Dermis microvascular lymphatic vessel endothelial cell (primary cell): Measurements from ENCODE around the gene RASL12. TPM values are rescaled to one million over a fixed set of nuclear protein-coding genes. Genes with fewer than 3 reads are reported as not detected.
"Not testable (repeated sequence)": the region's sequence is repeated elsewhere in the genome, so short reads cannot be mapped to it uniquely, and the experiment has no call there.

Source experiments
- DNase-seq, 2 donors: peaks; one replicate each; pipeline versions ENCODE4 v3.0.0 to v3.0.0-alpha.2; 2010; ENCODE audit warnings: low read depth in 2 of 2
- total RNA-seq: library from RNA; depleted of rRNA; stranded (reverse); fragments of >200 nt; gene quantifications from 2 replicates; pipeline ENCODE4 v1.2.1, GENCODE V29; 2014

Gene RASL12, protein sequence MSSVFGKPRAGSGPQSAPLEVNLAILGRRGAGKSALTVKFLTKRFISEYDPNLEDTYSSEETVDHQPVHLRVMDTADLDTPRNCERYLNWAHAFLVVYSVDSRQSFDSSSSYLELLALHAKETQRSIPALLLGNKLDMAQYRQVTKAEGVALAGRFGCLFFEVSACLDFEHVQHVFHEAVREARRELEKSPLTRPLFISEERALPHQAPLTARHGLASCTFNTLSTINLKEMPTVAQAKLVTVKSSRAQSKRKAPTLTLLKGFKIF
- total RNA-seq: not detected in 2 replicates

DNA sequence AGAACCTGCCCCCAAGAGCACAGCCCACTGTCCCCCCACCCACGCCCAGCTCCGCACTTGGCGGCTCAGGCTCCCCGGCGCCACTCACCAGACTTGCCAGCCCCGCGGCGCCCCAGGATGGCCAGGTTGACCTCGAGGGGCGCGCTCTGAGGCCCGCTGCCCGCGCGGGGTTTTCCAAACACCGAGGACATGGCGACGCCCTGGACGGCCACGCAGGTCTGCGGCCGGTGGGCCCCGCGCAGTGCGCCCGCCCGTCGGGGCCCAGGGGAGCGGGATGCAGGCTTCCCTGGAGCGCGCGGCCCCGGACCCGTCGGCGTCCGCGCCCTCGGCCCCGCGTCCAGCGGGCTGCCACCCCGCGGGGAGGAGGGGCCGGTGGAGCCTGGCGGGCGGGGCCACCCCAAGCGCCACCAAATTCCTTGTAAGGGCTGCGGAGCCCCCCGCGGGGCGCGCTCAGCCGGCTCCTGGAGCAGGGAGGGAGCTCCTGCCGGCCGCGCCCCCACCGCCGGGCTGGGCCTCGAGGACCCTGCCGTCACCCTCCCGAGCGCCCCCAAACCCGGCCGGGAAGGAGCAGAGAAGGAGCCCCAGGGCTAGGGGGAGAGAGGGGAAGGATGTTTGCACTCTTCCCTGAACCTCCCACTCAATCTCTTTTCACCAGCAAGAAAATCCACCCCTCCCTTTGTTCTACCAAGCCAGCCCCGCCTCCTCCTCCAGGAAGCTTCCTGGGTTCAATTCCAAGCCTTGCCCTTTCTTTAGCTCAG lies at the start of gene RASL12:
Gene RASL12, minus strand, starts transcription at position 347 of the 758 bp plus-strand sequence. Its CDS starts 156 bp downstream, at position 191.
- DNase-seq: no peak

DNA sequence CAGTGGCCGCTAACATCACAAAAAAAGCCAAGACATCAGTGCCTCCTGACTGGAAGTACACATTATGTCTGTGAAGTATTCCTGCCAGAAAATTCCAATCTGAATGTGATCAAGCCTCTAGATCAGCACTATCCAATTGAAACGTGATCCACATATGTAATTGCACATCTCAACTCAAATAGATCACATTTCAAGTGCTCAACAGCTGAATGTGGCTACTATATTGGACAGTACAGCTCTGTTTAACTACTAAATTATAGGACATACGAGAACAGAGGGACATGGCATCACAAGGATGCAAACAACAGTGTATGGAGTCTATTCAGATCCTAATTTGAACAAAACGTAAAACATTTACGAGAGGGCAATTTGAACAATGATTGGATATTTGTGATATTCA lies 47.8 kb upstream of the RASL12 start:
- no peak for DNase-seq

DNA sequence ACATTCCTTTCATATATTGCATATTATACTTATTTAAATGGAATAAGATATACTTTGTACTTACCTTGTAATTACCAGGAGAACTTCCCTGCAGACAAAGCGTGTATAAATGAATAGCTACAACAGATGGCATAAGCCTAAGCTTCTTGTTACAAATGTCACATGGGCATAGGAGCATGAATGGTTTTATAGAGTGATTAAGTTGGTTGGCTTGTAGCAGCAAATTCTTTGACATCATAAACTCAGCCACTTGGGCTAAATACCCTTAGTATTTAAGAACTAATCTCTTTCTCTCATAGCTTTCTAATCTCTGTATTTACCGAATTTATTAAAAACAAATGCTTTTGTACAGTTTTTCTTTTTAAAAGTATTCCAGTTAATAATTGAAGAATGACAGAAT lies 47.3 kb upstream of the RASL12 start, which contains the start of gene UBAP1L:
Gene UBAP1L, minus strand, starts transcription at position 115 of the 400 bp plus-strand sequence. CDS start 8,985 bp downstream, outside the sequence.
- no peak for DNase-seq

DNA sequence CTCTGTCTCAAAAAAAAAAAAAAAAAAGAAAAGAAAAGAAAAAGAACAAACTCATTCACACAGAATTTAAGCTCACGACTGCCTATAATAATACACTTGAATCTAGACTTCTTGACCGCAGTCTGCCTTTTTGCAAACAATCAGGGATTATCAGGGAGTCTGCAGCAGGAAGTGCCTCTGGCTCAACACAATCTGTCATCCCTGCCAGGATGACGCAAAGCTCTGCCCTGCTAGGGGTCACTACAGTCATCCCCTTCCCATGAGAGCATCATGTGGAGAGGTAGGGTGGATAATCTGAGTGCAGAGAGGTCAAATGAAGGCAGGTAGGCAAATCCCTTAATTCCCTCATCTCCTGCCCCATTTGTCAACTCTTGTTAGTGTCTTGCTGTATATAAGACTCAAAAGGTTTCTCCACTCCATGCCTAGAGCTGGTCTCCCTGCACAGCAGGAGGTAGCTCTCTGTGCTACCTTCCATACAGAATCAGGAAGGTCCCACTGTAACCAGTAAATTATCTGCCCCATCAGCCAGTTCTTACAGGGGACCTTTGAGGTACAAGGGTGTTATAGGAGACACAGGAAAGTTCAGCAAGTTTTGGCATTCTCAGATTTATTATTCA lies 43.0 kb upstream of the RASL12 start:
- peak; percentile 90 to 94 for DNase-seq

DNA sequence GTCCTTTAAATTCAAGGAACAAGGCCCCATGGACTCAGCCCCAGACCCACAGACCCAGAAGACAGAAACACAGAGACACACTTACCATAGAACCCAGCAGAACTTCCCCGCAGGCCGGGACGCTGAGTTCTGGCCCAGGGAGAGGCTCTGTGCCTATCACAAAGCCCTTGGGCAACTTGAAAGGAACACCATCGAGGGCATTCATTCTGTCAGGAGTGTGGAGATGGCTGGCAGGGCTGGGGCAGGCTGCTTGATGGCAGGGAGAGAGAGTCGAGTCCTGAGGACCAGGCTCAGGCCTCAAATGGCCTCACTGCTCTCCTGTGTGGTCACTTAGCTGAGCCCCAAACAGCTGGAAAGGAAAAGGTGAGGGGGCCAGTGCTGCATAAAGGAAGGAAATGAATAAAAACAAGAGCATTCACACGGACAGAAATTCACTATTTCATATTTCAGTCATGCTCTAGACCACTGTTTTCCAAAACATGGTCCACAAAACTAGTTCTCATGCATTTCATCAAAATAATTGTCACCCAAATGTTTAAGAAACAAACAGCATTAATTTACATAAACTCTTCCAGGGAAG lies 38.3 kb upstream of the RASL12 start:
- peak; percentile 64 to 78 for DNase-seq

DNA sequence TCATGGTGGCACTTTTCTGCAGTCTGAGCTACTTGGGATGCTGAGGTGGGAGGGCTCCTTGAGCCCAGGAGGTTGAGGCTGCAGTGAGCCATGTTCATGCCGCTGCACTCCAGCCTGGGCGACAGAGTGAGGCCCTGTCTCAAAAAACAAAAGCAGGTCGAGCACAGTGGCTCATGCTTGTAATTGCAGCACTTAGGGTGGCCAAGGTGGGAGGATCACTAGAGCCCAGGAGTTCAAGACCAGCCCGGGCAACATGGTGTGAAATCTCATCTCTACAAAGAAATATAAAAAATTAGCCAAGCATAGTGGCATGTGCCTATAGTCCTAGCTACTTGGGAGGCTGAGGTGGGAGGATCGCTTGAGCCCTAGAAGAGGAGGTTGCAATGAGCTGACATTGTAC lies 37.2 kb upstream of the RASL12 start:
- no peak for DNase-seq

DNA sequence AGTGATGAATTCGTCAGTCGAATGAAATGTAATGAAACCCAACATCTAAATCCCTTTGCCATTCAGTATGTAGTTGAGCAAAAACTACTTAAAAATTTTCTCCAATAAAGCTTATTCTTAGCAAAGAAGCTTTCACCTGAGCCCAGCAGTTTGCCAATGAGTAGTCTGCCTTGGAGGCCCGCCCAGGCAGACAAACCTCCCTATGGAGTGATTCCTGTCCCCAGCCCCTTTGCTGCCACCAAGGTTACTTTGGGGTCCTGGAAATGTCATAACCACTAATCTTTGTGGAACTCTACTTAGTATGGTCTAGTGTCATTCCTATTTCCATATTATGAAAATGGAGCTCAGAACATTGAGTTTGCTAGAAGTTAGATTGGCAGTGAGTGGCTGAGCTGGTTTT lies 35.1 kb upstream of the RASL12 start:
- DNase-seq: no peak

DNA sequence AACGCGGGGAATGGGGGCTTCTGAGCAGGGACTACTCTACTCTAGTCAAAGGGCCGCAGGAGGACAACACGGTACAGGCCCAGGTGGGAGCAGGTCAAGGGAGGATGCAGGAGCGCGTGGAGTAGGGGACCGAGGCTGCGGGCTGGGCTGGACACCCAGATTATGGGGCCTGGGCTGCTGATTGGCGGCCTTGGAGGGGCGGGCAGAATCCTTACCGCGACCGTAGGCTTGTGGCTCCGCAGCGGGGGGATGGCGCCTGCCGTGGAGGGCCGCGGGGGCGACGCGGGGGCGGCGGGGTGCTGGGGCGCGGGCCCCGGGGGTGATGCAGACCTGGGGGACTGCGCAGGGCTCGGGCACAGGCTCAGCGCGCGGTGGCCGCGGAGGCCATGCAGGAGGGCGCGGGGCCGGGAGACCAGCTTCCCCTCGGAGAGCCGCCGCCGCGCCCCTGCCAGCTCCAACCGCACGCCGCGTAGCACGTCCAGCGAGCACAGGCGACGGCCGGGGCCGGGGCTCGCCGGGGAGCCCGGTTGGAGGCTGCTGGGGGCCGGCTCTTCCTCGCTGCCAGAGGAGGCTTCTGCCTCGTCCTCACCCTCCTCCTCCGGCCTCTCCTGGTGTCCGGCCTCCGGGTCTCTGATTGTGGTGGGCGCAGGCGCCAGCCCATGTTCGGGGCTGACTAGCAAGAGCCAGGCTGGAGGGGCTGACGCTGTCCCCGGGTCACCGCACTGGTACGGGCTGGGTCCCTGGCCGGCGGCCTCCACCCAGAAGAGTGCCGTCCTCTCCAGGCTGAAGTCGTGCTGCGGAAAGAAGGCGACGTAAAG lies 34.3 kb upstream of the RASL12 start:
- no peak for DNase-seq

DNA sequence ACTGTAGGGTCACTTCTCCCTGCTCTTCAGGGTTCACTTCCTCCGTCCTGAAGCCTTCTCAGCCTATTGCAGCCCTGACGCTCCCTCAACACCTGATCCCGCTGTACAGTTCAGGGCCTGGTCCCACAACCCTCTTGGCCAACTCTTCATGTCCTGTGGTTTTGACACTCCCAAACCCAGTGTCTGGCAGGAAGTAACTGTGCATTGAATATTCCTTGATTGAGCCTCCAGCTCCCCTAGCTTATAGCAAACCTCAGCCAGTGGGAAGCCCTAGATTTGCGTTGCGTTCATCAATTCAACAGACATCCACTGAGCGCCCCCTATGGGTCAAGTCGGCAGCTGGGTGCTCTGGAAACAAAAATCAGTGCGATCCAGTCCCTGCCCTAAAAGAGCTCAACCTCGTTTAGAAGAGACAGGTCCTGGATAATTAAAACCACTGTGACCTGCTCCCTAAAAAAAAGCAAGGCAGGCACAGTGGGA lies 33.7 kb upstream of the RASL12 start:
- peak; percentile 38 to 57 for DNase-seq

DNA sequence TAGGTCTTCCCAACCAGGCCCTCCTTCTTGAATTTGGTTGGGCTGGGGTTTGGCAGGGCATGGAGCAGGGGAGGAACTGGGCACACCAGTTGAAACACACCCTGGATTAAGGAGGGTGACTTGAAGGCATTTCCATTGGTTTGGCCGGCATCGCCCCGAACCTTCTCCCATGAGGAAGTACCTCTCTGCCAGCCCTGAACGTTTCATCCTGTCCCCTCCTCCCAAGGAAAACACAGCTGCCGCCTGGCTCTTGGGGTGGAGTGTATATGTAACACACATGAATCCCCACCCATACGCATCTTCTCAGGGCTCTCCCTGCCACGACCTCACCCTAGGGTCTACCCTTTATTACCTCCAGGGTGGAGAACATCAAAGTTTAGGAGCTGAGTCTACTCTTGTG lies 32.7 kb upstream of the RASL12 start:
- DNase-seq: no peak

DNA sequence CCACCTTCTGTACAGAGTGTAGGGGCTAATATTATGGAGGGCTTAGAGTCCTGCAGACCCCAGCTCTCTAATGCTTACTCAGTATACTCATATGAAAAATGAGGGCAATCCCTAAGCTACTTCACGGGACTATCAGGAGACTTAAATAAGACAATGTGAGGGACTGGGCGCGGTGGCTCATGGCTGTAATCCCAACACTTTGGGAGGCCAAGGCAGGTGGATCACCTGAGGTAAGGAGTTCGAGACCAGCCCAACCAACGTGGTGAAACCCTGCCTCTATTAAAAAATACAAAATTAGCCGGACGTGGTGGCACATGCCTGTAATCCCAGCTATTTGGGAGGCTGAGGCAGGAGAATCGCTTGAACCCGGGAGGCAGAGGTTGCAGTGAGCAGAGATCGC lies 32.0 kb upstream of the RASL12 start:
- DNase-seq: not testable (repeated sequence)

DNA sequence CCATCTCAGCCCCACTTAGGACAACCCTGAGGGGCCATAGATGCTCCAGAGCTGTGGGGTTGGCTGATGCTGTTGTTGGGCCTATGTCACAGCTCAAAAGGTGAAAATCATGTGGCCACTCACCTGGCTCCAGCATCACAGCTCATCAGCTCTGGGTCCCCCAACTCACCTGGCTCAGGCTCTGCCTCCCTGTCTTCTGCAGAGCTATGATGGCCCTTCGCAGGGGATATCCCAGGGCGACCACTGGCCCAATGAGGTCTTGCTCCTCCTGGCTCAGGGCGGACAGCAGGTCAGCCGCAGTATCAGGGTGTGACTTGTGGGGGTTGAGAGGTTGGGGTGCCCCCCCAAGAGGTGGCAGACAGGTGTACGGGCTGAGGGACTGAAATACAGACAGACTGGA lies 31.5 kb upstream of the RASL12 start:
- DNase-seq: no peak

DNA sequence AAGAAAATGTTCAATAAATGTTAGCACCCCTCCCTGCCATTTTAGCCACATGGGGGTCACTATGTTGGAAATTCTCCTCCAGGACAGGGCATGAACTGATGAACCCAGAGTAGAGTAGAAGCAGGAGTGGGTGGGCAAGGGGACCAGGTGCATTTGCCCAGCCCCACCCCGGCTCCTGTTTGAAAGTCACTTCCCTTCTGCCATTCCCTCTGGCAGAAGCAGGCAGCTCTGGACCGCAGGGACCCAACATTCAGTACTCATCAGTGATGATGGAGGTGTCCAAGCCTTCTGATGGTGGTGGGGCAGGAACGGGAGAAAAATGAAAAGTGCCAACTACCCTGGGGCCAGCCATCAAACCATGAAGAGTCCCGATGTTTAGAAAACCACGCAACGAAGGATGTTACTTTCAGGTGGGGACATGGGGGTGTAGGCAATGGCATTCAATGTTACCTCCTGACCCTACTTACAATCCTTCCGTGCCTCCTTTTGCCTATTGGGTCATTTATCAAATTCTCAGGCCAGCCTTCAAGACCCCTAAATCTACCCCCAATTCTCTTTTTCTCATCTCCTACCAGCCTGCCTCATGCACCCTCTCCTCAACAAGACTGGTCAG lies 30.0 kb upstream of the RASL12 start:
- DNase-seq: no peak

DNA sequence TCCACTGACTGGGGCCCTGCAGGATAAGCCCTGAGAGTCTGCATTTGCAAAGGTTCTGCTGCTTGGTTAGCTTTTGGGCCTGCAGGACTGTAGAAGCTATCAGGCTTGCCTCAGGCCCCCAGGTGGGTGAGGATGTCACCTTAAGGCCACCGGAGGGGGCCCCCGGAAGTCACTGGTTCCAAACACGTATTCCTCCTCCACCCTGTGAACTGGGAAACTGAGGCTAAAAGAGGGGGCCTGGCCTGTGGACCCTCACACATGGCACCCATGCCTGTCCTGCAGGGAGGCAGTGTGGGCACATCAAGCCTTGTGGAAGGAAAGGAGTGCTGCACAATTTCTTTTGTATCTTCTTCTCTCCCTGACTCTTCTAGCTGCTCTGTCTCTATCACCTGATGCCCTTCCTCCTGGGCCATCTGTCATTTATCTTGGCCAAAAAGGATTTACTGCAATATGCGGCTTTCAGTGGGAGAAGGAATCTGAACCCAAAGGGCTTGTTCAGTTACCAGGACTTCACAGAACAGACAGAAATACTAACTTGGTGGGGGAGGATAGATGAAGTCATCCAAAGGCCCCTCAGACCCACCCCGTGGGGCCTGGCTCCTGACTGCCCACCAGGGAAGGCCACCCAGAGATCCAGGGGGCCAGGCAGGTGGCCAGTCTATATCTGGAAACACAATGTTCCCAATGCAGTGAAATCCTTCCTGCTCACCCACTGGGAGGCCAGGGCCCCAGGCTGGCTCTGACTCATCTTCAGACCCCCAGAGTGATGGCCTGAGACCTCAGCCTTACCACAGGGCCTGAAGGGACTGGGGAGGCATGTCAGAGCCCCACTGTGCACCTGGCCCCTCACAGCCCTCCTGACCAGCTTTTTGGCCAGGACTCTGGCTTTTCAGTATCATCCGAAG lies 28.9 kb upstream of the RASL12 start:
- no peak for DNase-seq

DNA sequence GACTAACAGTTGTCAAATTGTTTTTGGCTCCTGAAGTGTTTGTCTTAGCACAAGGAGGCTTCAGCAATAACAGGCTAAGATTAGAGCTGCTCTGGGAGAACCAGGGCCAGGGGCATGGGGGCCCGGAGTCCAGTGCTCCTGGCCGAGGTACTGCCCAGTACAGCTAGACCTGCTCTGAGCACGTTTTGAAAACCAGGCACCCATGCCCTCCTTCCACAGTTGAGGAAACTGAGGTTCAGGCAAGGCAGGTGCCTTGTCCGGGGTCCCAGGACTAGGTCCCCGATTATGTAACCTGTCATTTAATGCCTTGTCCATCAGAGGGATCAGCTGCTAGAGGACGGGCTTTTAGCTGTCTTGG lies 27.9 kb upstream of the RASL12 start:
- no peak for DNase-seq

DNA sequence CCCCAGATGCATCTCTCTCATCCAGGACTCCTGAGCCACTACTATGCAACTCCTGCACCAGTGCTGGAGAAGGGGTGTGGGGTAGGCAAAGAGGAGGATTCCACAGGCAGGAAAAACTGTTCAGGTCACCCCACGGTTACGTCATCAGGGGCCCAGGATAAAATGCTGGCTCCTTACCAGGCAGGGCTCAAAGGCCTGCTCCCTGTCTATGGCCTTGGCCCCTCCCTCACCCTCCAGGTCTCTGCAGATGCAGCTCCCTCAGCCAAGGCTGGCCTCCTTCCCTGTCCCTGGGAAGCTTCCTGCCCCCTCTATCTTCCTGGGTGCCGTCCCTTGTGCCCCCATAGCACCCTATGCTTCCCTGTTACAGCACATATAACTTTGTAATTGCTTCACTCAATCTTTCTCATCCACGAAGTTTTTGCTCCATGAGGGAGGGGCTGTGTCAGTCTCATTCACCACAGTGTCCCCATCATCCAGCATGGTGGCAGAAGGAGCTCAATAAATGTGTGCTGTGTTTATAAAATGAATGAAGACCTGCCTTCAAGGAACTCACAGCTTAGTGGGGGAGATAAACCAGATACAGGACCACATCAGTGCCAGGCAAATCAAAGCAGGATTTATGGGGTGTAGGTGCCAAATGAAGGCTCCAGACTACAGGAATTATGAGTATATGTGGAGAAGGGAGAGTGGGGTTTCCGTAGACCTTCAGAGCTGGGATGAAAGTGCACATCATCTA lies 27.4 kb upstream of the RASL12 start:
- no peak for DNase-seq

DNA sequence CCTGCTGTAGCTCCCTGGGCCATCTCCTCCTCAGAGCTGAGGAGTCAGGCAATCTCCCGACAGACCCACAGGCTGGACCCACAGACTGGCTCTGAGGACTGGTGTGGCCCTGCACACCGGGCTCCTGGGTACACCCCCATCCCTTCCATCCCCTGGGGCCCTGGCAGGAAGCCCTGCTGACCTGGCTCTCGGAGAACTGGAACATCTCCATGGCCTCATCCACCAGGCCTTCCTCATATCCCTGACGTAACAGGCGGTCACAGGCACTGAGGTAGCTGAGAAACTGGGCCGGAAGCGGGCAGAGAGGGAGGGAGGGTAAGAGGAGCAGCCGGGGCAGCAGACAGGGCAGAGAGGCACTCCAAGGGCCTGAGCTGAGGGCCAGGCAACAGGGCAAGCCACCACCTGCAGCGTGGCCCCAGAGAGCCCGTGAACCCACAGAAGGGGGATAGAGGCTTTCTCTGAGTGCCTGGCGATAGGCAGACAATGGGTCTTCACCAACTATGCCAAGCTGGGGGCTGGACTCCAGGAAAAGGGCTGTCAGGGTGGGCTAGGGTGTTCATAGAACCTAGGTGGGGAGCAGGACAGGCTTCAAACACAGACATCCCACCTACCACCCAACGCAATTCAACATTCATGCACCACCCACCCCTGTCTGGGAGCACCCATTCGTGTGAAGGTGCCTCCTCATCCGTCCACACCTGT lies 26.7 kb upstream of the RASL12 start:
- DNase-seq: peak in 1 of 2 donors; percentile 35

DNA sequence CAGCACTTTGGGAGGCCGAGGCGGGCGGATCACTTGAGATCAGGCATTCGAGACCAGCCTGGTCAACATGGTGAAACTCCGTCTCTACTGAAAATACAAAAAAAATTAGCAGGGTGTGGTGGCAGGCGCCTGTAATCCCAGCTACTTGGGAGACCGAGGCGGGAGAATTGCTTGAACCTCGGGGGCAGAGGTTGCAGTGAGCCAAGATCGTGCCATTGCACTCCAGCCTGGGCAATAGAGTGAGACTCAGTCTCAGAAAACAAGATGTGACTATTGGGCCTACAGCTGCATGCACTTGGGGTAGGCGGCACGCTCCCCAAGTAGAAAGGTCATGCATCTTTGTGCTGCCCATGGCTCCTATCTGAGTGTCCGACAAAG lies 26.0 kb upstream of the RASL12 start:
- DNase-seq: not testable (repeated sequence)
